ENCODE results near the gene ZKSCAN8. TPM values are rescaled to one million over a fixed set of nuclear protein-coding genes. Genes with fewer than 3 reads are reported as not detected.

The ZKSCAN8 gene
- total and polyA plus RNA-seq, 2 donors (not counting 1 experiment from before 2014, with no cell fraction given) = 10.9 to 52.8 TPM

DNA sequence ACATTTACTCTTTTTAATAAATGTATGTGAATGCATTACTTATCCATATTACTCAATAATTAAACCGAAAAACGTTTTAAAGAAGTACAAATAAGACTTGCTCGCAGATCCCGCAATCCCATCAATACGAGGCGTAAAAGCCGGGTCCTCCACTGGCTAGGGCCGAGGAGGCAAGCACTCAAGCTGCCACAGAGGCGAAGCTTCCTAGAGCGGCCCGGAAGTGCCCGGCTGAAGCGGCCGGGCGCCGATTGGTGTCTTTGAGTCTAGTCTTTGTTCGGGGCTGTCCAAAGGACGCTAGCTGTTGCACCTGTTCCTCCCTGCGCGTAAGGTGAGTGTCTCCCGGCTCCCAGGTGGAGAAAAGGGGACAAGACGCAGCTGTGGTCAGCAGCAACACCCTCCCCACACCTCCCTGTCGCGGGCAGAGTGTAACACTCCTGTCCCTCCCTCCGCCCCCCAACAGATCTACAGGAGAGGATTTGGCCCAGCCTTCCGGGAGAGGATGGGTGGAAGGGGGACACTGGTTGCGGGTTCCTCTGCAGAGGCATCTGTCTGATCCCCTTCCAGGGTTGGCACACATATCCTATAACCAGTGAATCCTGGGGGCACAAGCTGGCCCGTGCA lies 17.2 kb upstream of the ZKSCAN8 start, which contains the start of gene ZSCAN16:
ZSCAN16 (plus strand) TSS at position 260 of the 621 bp plus-strand sequence. CDS start 835 bp downstream, outside the sequence.
- ChIA-PET CTCF (interaction anchor here (0.5 to 4.2 kb wide), 6 partner anchors 8 to 258 kb away, joined by 3 to 46 read pairs (median 5); partner anchors contain the start of gene ZKSCAN8), POLR2A (interaction anchor here (0.6 to 2.5 kb wide), 4 partner anchors 13 to 37 kb away, joined by 3 to 18 read pairs (median 14); partner anchors contain the start of gene ZKSCAN8)
- peak; percentile 86 for DNase-seq
- H3K9ac ChIP-seq (ENCODE audit: low read length) = peak within 1 kb of the TSS; percentile 72
- peak within 1 kb of the TSS; percentile 98 for H3K4me3 Mint-ChIP-seq
- H3K27me3 ChIP-seq (replicated peaks in 1 of 4; ENCODE audit: control extremely low read depth in 1 of 4, control insufficient read depth in 3 of 4, insufficient read depth in 4 of 4, low read length in 3 of 4) = no peaks in the 10 kb centered on the region
- intact Hi-C loops (cut with micrococcal nuclease) = loop anchor here (1.0 to 5.0 kb wide), 9 partner anchors 12 to 259 kb away; partner anchors contain the start of genes ZKSCAN4, ZKSCAN8, ZSCAN26 and ZSCAN9
- no peaks in the 10 kb centered on the region for H3K9me3 Mint-ChIP-seq (ENCODE audit: insufficient read depth)
- H3K27ac ChIP-seq (ENCODE audit: low read length in 2 of 2) = peak within 1 kb of the TSS; percentile 68 to 74
- H3K79me2 ChIP-seq (ENCODE audit: control insufficient read depth, insufficient read depth, low read length) = peaks cover 41% of the 10 kb centered on the region
- ATAC-seq (ENCODE audit: low read depth) = peak; percentile 96
- no peaks in the 10 kb centered on the region for H4K20me1 ChIP-seq (ENCODE audit: control insufficient read depth, insufficient read depth, low read length, poor library complexity, severe bottlenecking)
- H2AFZ ChIP-seq (ENCODE audit: insufficient read depth, low read depth, low read length, poor library complexity, severe bottlenecking) = peak within 1 kb of the TSS; percentile 86
- H3K27ac Mint-ChIP-seq = peak within 1 kb of the TSS; percentile 92
- peak within 1 kb of the TSS; percentile 83 for H3K4me2 ChIP-seq (replicated peaks; ENCODE audit: low read depth, low read length, poor library complexity, severe bottlenecking)
- H3K27me3 Mint-ChIP-seq = no peaks in the 10 kb centered on the region
- peaks cover 12 to 18% of the 10 kb centered on the region in 2 donors for H3K4me1 ChIP-seq (ENCODE audit: control insufficient read depth in 2 of 2, insufficient read depth in 2 of 2, low read length in 2 of 2)
- H3K36me3 ChIP-seq (replicated peaks in 1 of 2; ENCODE audit: control extremely low read depth in 1 of 2, control insufficient read depth in 1 of 2, extremely low read depth in 1 of 2, insufficient read depth in 2 of 2, low read length in 1 of 2) = peaks cover 11 to 29% of the 10 kb centered on the region in 2 experiments
- 0% methylated on average over 20 of the region's 28 CpGs for WGBS (ENCODE audit: insufficient coverage)
- TF ChIP-seq, protein P1, sequence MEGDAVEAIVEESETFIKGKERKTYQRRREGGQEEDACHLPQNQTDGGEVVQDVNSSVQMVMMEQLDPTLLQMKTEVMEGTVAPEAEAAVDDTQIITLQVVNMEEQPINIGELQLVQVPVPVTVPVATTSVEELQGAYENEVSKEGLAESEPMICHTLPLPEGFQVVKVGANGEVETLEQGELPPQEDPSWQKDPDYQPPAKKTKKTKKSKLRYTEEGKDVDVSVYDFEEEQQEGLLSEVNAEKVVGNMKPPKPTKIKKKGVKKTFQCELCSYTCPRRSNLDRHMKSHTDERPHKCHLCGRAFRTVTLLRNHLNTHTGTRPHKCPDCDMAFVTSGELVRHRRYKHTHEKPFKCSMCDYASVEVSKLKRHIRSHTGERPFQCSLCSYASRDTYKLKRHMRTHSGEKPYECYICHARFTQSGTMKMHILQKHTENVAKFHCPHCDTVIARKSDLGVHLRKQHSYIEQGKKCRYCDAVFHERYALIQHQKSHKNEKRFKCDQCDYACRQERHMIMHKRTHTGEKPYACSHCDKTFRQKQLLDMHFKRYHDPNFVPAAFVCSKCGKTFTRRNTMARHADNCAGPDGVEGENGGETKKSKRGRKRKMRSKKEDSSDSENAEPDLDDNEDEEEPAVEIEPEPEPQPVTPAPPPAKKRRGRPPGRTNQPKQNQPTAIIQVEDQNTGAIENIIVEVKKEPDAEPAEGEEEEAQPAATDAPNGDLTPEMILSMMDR (IDR thresholded peaks at IDR 0.05) = no peak
- no peak for TF ChIP-seq EZH2 (IDR thresholded peaks at IDR 0.05; ENCODE audit: borderline replicate concordance, insufficient read depth, low read depth, low read length, poor library complexity, severe bottlenecking)
- no peaks in the 10 kb centered on the region for H3K9me3 ChIP-seq (ENCODE audit: control extremely low read depth in 1 of 3, control insufficient read depth in 2 of 3, insufficient read depth in 1 of 3, low read length in 2 of 3)
- H3K4me1 Mint-ChIP-seq = peaks cover 31% of the 10 kb centered on the region
- H3K4me3 ChIP-seq (ENCODE audit: control extremely low read depth in 1 of 5, extremely low read depth in 1 of 5, insufficient read depth in 1 of 5, low read depth in 2 of 5, low read length in 4 of 5) = peak within 1 kb of the TSS; percentile 70 to 91 (median 75)
